Keratinocyte (primary cell): ENCODE results near the gene RNLS.
A peak's percentile ranks its signal among the peaks of the same experiment; 100 is the strongest.

ENCODE experiments used
- EZH2 ChIP-seq: IDR thresholded peaks from one replicate; pipeline ENCODE4 v1.6.1; 2012; ENCODE audit warnings: inconsistent platforms, mild to moderate bottlenecking, low read length, moderate library complexity
- TF ChIP-seq, protein P1 (sequence below), 3 experiments: IDR thresholded peaks in 1 of 3; conservative IDR thresholded peaks in 1 of 3; optimal IDR thresholded peaks in 1 of 3; 2 replicates in 2 of 3; 3 replicates in 1 of 3; pipeline versions ENCODE3 to v1.5.1; 2011; ENCODE audit warnings: low read length in 3 of 3, mild to moderate bottlenecking in 3 of 3, moderate library complexity in 2 of 3, control low read depth in 1 of 3, inconsistent platforms in 1 of 3; ENCODE audit not compliant: insufficient read depth in 2 of 3; ENCODE audit errors: extremely low read depth in 1 of 3

DNA sequence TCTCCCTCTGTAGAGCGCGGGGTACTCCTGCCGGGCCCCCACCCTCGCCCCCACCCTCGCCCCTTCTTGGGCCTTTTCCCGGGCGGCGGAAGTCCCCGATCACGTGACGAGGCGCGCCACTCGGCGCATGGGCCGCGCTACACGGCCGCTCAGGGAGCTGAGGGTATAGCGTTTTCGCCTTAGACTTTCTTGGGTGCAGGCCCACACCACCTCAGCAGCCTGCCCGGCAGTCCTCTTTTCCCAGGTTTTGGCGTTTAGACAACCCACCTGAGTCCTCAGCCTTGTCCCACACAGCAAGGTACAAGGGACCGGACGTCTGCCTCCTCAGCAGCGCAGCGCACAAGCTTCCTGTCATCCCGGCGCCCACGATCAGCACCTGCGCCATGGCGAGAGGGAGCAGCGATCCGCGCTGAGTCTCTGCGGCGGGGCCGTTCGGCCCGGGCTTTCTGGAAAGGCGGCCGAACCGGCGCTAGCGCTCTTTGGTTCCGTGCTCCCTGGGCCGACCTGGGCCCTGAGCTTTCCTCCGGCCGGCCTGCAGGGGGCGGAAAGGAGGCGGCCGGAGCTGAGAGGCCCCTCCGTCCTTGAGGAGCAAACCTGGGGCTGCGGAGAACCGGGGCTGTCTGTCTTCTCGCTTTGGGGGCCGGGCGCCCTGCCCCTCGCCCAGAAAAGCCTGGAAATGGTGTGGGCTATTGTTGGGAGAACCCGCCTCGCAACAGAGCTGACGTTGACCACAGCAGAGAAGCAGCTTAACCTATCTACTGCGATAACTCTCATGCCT is at the start of gene RNLS:
- TF ChIP-seq, protein P1, sequence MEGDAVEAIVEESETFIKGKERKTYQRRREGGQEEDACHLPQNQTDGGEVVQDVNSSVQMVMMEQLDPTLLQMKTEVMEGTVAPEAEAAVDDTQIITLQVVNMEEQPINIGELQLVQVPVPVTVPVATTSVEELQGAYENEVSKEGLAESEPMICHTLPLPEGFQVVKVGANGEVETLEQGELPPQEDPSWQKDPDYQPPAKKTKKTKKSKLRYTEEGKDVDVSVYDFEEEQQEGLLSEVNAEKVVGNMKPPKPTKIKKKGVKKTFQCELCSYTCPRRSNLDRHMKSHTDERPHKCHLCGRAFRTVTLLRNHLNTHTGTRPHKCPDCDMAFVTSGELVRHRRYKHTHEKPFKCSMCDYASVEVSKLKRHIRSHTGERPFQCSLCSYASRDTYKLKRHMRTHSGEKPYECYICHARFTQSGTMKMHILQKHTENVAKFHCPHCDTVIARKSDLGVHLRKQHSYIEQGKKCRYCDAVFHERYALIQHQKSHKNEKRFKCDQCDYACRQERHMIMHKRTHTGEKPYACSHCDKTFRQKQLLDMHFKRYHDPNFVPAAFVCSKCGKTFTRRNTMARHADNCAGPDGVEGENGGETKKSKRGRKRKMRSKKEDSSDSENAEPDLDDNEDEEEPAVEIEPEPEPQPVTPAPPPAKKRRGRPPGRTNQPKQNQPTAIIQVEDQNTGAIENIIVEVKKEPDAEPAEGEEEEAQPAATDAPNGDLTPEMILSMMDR (optimal IDR thresholded peaks at IDR 0.05 in 1 of 3, IDR thresholded peaks at IDR 0.05 in 1 of 3, conservative IDR thresholded peaks at IDR 0.05 in 1 of 3; ENCODE audit: extremely low read depth in 1 of 3, insufficient read depth in 2 of 3, low read length in 3 of 3) = peak; percentile 49 to 90 (median 62)
- no peak for TF ChIP-seq EZH2
